Ovary (tissue), 3 donors: ENCODE data around the gene TNFSF18.

Experiments used
- POLR2A ChIP-seq: fragments of 450-650 bp; IDR thresholded peaks from one replicate; pipeline ENCODE4 v1.6.1; 2017; ENCODE audit warnings: antibody characterized with exemption, mild to moderate bottlenecking, moderate library complexity
- TF ChIP-seq, protein P1 (sequence below), 3 donors: fragments of 450-650 bp in 2 of 3; fragments of 200-600 bp in 1 of 3; IDR thresholded peaks; one replicate each; pipeline versions ENCODE4 v1.5.1 to v1.8.0; 2016 to 2022; ENCODE audit warnings: antibody characterized with exemption in 3 of 3, mild to moderate bottlenecking in 1 of 3
- donor health status: DM: no; HTN: no; CAD: no.

DNA sequence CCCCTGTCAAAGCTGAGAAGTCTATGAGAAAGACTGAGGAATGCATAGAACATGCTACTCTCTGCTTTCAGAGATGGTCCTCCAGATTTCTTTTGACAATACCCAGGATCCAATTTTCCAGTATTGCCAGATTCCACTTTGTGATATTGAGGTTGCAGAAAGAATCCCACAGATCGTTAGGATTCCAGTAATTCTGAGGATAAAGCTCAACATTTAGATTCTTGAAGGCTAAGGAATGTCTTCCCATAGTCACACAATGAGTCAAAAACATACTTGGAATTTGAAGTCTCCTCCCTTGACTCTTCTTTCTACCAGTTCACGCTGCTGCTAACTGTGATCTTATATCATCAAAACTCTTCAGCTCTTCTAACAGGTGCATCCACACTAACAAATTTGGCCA is 57.1 kb downstream of the TNFSF18 start:
- TF ChIP-seq, protein P1, sequence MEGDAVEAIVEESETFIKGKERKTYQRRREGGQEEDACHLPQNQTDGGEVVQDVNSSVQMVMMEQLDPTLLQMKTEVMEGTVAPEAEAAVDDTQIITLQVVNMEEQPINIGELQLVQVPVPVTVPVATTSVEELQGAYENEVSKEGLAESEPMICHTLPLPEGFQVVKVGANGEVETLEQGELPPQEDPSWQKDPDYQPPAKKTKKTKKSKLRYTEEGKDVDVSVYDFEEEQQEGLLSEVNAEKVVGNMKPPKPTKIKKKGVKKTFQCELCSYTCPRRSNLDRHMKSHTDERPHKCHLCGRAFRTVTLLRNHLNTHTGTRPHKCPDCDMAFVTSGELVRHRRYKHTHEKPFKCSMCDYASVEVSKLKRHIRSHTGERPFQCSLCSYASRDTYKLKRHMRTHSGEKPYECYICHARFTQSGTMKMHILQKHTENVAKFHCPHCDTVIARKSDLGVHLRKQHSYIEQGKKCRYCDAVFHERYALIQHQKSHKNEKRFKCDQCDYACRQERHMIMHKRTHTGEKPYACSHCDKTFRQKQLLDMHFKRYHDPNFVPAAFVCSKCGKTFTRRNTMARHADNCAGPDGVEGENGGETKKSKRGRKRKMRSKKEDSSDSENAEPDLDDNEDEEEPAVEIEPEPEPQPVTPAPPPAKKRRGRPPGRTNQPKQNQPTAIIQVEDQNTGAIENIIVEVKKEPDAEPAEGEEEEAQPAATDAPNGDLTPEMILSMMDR (IDR thresholded peaks at IDR 0.05), result no peak
- no peak for TF ChIP-seq POLR2A
